Heart right ventricle (tissue), 16 donors: ENCODE results near the gene FSD2. TPM values are rescaled to one million over a fixed set of nuclear protein-coding genes. Genes with fewer than 3 reads are reported as not detected.
A peak's percentile ranks its signal among the peaks of the same experiment; 100 is the strongest.
"Not testable (repeated sequence)": the region's sequence is repeated elsewhere in the genome, so short reads cannot be mapped to it uniquely, and the experiment has no call there.

Experiments used
- ATAC-seq, 8 donors: fragments of 200-7000 bp; cut with Tn5 transposase; one replicate each; pipeline ENCODE4 v1.9.1; 2020; ENCODE audit warnings: mild to moderate bottlenecking in 8 of 8, moderate library complexity in 8 of 8, moderate number of reproducible peaks in 1 of 8
- DNase-seq, 2 donors: peaks; one replicate each; pipeline ENCODE4 v3.0.0-alpha.2; 2020
- H3K27ac ChIP-seq, 10 donors: fragments of 200-600 bp; sonication (generic) in 2 of 10; one replicate each; pipeline versions ENCODE4 v1.5.0 to v1.8.0; 2020 to 2022; ENCODE audit warnings: mild to moderate bottlenecking in 3 of 10
- H3K27me3 ChIP-seq, 7 donors: fragments of 200-600 bp; one replicate each; pipeline ENCODE4 v1.8.0; 2021 to 2022; ENCODE audit warnings: mild to moderate bottlenecking in 2 of 7
- H3K36me3 ChIP-seq, 9 donors: fragments of 200-600 bp; sonication (generic) in 1 of 9; one replicate each; pipeline versions ENCODE4 v1.5.0 to v1.8.0; 2020 to 2022; ENCODE audit warnings: mild to moderate bottlenecking in 2 of 9
- H3K4me1 ChIP-seq, 9 donors: fragments of 200-600 bp; sonication (generic) in 1 of 9; one replicate each; pipeline versions ENCODE4 v1.5.0 to v1.8.0; 2020 to 2022; ENCODE audit warnings: mild to moderate bottlenecking in 4 of 9
- H3K4me3 ChIP-seq, 10 donors: fragments of 200-600 bp; sonication (generic) in 2 of 10; one replicate each; pipeline versions ENCODE4 v1.5.0 to v1.8.0; 2020 to 2022; ENCODE audit warnings: mild to moderate bottlenecking in 7 of 10, moderate library complexity in 2 of 10
- H3K9me3 ChIP-seq, 11 donors: fragments of 200-600 bp in 10 of 11; sonication (generic) in 2 of 11; one replicate each; pipeline versions ENCODE4 v1.5.0 to v1.8.0; 2013 to 2022; ENCODE audit warnings: mild to moderate bottlenecking in 2 of 11, control low read depth in 1 of 11, moderate library complexity in 1 of 11
- WGBS, 2 donors: extraction: QIAGEN DNeasy Blood & Tissue Kit; methylation state at CpG; one replicate each; pipeline ENCODE4 v1.1.7; 2013; ENCODE audit warnings: inconsistent platforms in 1 of 2; 5-methylcytosine and 5-hydroxymethylcytosine counted together
- intact Hi-C, 10 donors: fragments of 100-400 bp; cut with DNase I; formaldehyde crosslinking; loops; one replicate each; pipeline versions ENCODE4 v1.11.1 to v1.14.2; 2022
- polyA plus RNA-seq, 2 donors: library from polyadenylated mRNA; stranded (reverse); fragments of 200-250 nt; gene quantifications; one replicate each; pipeline ENCODE4 v1.2.3, GENCODE V29; 2013
- total RNA-seq, 10 donors: library from RNA; stranded (reverse); fragmentation: NEBNext Ultra II Directional in 3 of 10; extraction: Animal tissue kit (Norgen Biotek cat#: 25700) in 3 of 10; gene quantifications; one replicate each; pipeline versions ENCODE4 v1.2.1 to v1.2.4, GENCODE V29; 2021 to 2023
- TF ChIP-seq, protein P1 (sequence below), 9 donors: fragments of 200-600 bp; sonication (generic) in 2 of 9; IDR thresholded peaks; one replicate each; pipeline versions ENCODE4 v1.5.0 to v1.8.0; 2021 to 2022; ENCODE audit warnings: antibody characterized with exemption in 9 of 9, mild to moderate bottlenecking in 5 of 9, moderate library complexity in 1 of 9
- donor health status: Arrhythmogenic right ventricular cardiomyopathy.
- donor health status: ischemic (EF 13 %, LVEDD 7.1; RV severe dilation, severe dysfunction).
- donor health status: healthy with polysubstance abuse.
- donor health status: DM: no; HTN: yes; CAD: no.
- donor health status: DM: no; HTN: no; CAD: no.
- donor health status: ischemic (EF 25% LVEDD 6.9; RV normal size, moderate dysfunction).
- donor health status: ischemic (EF 25% LVEDD 5.7; RV mildly dilated, moderate dysfunction).
- donor health status: healthy.
- donor health status: DM: yes; HTN: yes; CAD: no.
- donor health status: Ischemic cardiomyopathy.
- donor health status: ischemic (EF 35%, LVEDD 5.7; RV mildly dilated, moderate dysfunction).
- donor health status: nonischemic (EF 11% LVEDD 7.7; RV severe dilation, severe dysfunction).
- donor health status: DM: yes; HTN: yes; CAD: no.
- donor health status: PGD.
- donor health status: ischemic (EF 29% LVEDD 5.4; RV normal size, mild dysfunction).
- donor health status: nonischemic (EF 23%, LVEDD 6.1; RV moderate dilation, normal function).

FSD2 gene
- total and polyA plus RNA-seq, 12 donors = 1.7 to 142 (median 85.2) TPM

DNA sequence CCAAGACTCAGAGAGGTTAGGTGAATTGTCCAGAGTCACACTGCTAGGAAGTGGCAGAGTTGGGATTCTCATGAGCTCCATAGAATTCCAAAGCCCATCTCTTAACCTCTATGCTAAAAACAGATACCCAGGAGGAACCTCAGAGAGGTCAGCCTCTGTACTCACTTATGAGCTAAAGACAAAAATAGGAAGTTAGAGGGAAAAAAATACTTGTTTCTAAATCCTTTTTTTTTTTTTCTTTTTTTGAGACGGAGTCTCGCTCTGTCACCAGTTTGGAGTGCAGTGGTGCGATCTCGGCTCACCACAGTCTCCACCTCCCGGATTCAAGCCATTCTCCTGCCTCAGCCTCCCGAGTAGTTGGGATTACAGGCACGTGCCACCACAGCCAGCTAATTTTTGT, 31.4 kb downstream of the FSD2 start:
- no peak for ATAC-seq
- 79 to 85% methylated on average over 7 of the region's 7 CpGs for WGBS, 2 donors
- no peak overlapping the region for H3K4me3 ChIP-seq
- H3K27me3 ChIP-seq = no peaks in the 10 kb centered on the region
- H3K9me3 ChIP-seq = no peaks in the 10 kb centered on the region
- no peak overlapping the region for H3K27ac ChIP-seq
- DNase-seq = no peak
- peaks cover 0 to 77% (median 4%) of the 10 kb centered on the region in 9 donors for H3K36me3 ChIP-seq
- intact Hi-C loops = loop anchor here in 1 of 10 donors (5.0 kb wide), 1 partner anchor 103 kb away; no protein-coding TSS in a partner anchor
- H3K4me1 ChIP-seq = no peaks in the 10 kb centered on the region
- TF ChIP-seq, protein P1, sequence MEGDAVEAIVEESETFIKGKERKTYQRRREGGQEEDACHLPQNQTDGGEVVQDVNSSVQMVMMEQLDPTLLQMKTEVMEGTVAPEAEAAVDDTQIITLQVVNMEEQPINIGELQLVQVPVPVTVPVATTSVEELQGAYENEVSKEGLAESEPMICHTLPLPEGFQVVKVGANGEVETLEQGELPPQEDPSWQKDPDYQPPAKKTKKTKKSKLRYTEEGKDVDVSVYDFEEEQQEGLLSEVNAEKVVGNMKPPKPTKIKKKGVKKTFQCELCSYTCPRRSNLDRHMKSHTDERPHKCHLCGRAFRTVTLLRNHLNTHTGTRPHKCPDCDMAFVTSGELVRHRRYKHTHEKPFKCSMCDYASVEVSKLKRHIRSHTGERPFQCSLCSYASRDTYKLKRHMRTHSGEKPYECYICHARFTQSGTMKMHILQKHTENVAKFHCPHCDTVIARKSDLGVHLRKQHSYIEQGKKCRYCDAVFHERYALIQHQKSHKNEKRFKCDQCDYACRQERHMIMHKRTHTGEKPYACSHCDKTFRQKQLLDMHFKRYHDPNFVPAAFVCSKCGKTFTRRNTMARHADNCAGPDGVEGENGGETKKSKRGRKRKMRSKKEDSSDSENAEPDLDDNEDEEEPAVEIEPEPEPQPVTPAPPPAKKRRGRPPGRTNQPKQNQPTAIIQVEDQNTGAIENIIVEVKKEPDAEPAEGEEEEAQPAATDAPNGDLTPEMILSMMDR (IDR thresholded peaks at IDR 0.05) = no peak

DNA sequence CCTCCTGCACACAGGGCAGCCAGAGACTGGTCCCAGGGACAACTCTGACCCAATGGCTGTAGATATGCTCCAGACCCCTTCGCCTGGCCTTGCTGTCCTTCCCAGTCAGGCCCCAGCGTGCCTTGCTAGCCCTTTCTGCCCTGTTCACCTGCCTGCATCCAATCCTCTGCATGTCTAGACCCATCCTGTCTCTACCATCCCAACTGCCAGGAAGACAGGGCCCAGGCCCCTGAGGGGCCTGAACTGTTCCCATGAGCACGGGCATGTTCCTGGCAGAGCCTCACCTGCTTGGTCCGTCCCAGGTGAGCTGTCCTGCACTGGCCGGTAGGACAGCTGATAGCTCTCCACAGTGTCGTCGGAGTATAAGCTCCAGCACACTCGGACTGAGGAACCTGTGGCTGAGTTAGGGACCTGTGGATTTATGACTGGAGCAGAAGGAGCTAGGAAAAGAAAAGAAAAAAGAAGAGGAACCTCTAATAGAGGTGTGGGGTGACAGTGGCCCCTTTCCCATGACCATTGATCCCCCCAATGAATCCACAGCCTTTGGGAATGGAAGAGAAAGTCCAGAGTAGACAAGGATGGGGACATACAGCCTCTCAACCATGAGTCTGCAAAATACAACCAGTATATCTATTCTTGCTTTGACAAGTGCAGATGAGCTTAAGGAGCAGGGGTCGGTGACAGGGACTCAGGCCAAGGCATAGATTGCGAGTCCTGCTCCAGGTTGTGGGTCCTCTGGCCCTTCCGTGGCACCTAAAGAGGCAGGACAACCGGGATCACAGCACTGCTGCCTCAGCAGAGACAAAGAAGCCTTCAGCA, 33.9 kb downstream of the FSD2 start:
- no peak overlapping the region for H3K27ac ChIP-seq
- peaks cover 0 to 69% (median 4%) of the 10 kb centered on the region in 9 donors for H3K36me3 ChIP-seq
- 90 to 91% methylated on average over 12 of the region's 12 CpGs for WGBS, 2 donors

DNA sequence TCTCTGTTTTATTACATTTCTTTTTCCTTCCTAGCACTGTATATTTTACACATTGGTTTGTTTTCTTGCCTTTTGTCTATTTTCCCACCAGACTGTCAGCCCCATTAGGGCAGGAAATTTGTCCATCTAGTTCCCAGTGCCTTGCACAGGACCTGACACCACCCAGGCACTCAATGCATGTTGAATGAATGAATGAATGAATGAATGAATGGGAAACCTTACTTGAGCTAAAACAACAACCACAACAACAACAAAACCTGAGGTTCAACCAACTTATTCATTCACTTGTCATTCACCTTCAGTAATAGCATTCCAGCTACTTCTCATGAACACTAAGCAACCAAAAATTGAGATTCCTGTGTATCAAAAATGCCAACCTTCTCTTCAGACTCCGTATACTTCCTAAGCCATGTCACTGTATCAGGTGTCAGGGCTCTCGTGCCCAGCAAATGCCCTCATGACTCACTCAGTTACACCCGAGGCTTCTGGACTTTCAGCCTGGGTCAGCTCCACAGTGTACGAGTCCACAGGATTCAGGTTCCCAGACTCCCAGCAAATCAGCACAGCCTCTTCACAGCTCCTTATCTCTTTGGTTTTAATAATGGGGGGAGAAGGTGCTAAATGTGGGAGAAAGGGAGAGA, 37.3 kb downstream of the FSD2 start:
- TF ChIP-seq, protein P1 (IDR thresholded peaks at IDR 0.05) = no peak
- peak in 2 of 8 donors; percentile 51 to 55 for ATAC-seq
- peaks cover 0 to 74% (median 12%) of the 10 kb centered on the region in 9 donors for H3K36me3 ChIP-seq
- H3K9me3 ChIP-seq = no peaks in the 10 kb centered on the region
- no peak for DNase-seq
- H3K27me3 ChIP-seq = no peaks in the 10 kb centered on the region
- no peak overlapping the region for H3K4me3 ChIP-seq
- no peaks in the 10 kb centered on the region for H3K4me1 ChIP-seq
- 62 to 64% methylated on average over 4 of the region's 4 CpGs for WGBS, 2 donors
- no peak overlapping the region for H3K27ac ChIP-seq
- intact Hi-C loops = no loop called here

More for the DNA sequence above, 33.9 kb downstream of the FSD2 start:
- TF ChIP-seq, protein P1 (IDR thresholded peaks at IDR 0.05) = no peak
- H3K9me3 ChIP-seq = no peaks in the 10 kb centered on the region
- DNase-seq (no peak), ATAC-seq (peak in 1 of 8 donors; percentile 41)
- no peaks in the 10 kb centered on the region for H3K27me3 ChIP-seq
- H3K4me1 ChIP-seq = no peaks in the 10 kb centered on the region
- no peak overlapping the region for H3K4me3 ChIP-seq
- intact Hi-C loops = loop anchor here in 1 of 10 donors (5.0 kb wide), 1 partner anchor 105 kb away; no protein-coding TSS in a partner anchor

DNA sequence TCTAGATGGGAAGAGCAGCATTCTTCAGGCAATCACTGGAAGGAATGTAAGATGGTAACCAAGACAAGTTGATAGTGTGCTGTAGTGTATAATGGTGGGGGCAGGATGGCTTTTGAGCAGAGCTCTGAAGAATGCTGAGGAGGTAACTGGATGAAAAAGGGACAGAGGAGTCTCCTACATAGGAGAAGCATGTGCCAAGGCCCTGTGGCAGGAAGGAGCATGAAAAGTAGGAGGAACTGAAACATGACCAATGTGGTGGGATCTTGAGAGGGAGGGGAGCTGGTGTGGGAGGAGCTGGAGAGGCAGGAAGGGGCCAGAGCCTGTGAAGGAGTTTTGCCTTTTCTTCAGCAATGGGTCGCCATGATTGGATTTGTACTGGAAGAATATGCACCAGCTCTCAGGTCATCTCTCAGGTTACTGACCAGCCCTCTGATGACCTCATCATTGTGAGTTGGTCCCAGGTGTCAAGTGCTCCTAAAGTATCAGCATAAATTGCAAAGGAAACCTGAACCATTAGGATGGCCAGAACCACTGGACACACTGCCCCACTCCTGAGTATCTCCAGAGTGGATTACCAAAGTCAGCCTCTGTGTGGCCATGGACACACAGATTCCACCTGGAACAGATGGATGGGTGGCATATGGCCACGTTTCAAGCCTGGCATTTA, 38.6 kb downstream of the FSD2 start:
- ATAC-seq = no peak

DNA sequence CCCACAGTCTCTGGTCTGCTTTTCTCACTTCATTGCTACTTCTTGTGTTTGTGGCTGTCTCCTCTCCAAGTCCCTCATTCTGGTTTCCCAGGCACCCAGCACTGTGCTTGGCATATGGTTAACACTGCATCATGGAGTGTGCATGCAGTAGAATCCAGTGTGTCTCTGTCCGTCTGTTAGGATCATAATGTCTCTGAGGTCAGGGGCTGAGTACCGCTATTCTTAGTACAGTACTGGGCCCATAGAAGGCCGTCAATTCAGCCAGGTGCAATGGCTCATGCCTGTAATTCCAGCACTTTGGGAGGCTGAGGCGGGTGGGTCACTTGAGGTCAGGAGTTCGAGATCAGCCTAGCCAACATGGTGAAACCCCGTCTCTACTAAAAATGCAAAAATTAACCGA, 39.7 kb downstream of the FSD2 start:
- not testable (repeated sequence) for H3K4me1 ChIP-seq, H3K27me3 ChIP-seq, H3K27ac ChIP-seq, H3K9me3 ChIP-seq, H3K4me3 ChIP-seq, DNase-seq
- WGBS, 2 donors = 72 to 82% methylated on average over 7 of the region's 7 CpGs
- ATAC-seq = peak in 1 of 8 donors; percentile 43
- peaks cover 0 to 79% (median 24%) of the 10 kb centered on the region in 9 donors for H3K36me3 ChIP-seq
- intact Hi-C loops = loop anchor here in 1 of 10 donors (2.0 kb wide), 1 partner anchor 79 kb away; no protein-coding TSS in a partner anchor

More for the DNA sequence above, 38.6 kb downstream of the FSD2 start:
- Histone ChIP-seq H3K36me3 (peaks cover 0 to 76% (median 17%) of the 10 kb centered on the region in 9 donors), H3K27me3 (no peaks in the 10 kb centered on the region), H3K4me1 (no peaks in the 10 kb centered on the region), H3K4me3 (no peak overlapping the region), H3K9me3 (no peaks in the 10 kb centered on the region), H3K27ac (no peak overlapping the region)
- intact Hi-C loops = loop anchor here in 1 of 10 donors (2.0 kb wide), 1 partner anchor 78 kb away; no protein-coding TSS in a partner anchor
- TF ChIP-seq, protein P1 (IDR thresholded peaks at IDR 0.05) = no peak
- no peak for DNase-seq
- 86 to 87% methylated on average over 2 of the region's 2 CpGs for WGBS, 2 donors
